K562 (cell line): ENCODE measurements around the gene PLXNA2. TPM values are rescaled to one million over a fixed set of nuclear protein-coding genes. Genes with fewer than 3 reads are reported as not detected.

Experiments used
- polyA plus RNA-seq, 8 experiments: library from polyadenylated mRNA; depleted of rRNA in 4 of 8; stranded (reverse) in 5 of 8; unstranded in 3 of 8; fragments of >200 nt; fragmentation: Nextera tagmentation in 2 of 8; fragmentation: Illumina TruSeq in 1 of 8; extraction: Ambion mirVana in 2 of 8; extraction: Trizol in 1 of 8; gene quantifications; 2 replicates each; pipeline versions ENCODE4 v1.2.1 to v1.2.3, GENCODE V29; 2011 to 2014; ENCODE audit warnings: inconsistent platforms in 1 of 8, missing spikeins in 1 of 8
- total RNA-seq, 7 experiments: library from RNA; depleted of rRNA in 6 of 7; stranded (reverse); fragments of >200 nt in 6 of 7; fragmentation: Illumina TruSeq in 2 of 7; extraction: Trizol in 2 of 7; gene quantifications; 2 replicates each; pipeline versions ENCODE4 v1.2.1 to v1.2.3, GENCODE V29; 2011 to 2021; ENCODE audit warnings: low replicate concordance in 1 of 7
- TF ChIP-seq, protein P1 (sequence below), 2 experiments: fragments of 450-650 bp; formaldehyde crosslinking in 1 of 2; IDR thresholded peaks; 2 replicates each; pipeline versions ENCODE4 v1.4.0 to v1.6.1; 2014 to 2020; ENCODE audit warnings: mild to moderate bottlenecking in 2 of 2, borderline replicate concordance in 1 of 2, low read depth in 1 of 2

The PLXNA2 gene
- total and polyA plus RNA-seq, 9 of the 15 experiments (the other 6 are each of a cell fraction or from before 2014, with no cell fraction given), result 0.01 to 1.3 (median 0.32) TPM

GRCh38 chr1:208202333-208202995 lies 41.7 kb downstream of the PLXNA2 start (continued):
- TF ChIP-seq, protein P1, sequence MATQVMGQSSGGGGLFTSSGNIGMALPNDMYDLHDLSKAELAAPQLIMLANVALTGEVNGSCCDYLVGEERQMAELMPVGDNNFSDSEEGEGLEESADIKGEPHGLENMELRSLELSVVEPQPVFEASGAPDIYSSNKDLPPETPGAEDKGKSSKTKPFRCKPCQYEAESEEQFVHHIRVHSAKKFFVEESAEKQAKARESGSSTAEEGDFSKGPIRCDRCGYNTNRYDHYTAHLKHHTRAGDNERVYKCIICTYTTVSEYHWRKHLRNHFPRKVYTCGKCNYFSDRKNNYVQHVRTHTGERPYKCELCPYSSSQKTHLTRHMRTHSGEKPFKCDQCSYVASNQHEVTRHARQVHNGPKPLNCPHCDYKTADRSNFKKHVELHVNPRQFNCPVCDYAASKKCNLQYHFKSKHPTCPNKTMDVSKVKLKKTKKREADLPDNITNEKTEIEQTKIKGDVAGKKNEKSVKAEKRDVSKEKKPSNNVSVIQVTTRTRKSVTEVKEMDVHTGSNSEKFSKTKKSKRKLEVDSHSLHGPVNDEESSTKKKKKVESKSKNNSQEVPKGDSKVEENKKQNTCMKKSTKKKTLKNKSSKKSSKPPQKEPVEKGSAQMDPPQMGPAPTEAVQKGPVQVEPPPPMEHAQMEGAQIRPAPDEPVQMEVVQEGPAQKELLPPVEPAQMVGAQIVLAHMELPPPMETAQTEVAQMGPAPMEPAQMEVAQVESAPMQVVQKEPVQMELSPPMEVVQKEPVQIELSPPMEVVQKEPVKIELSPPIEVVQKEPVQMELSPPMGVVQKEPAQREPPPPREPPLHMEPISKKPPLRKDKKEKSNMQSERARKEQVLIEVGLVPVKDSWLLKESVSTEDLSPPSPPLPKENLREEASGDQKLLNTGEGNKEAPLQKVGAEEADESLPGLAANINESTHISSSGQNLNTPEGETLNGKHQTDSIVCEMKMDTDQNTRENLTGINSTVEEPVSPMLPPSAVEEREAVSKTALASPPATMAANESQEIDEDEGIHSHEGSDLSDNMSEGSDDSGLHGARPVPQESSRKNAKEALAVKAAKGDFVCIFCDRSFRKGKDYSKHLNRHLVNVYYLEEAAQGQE (IDR thresholded peaks at IDR 0.05; ENCODE audit: borderline replicate concordance), result no peak
- TF ChIP-seq, protein P1 (CRISPR knock-in tag; IDR thresholded peaks at IDR 0.05; ENCODE audit: low read depth), result no peak
